ENCODE data around the gene DDX6.
"Not testable (repeated sequence)": the region's sequence is repeated elsewhere in the genome, so short reads cannot be mapped to it uniquely, and the experiment has no call there.

Gene DDX6, protein sequence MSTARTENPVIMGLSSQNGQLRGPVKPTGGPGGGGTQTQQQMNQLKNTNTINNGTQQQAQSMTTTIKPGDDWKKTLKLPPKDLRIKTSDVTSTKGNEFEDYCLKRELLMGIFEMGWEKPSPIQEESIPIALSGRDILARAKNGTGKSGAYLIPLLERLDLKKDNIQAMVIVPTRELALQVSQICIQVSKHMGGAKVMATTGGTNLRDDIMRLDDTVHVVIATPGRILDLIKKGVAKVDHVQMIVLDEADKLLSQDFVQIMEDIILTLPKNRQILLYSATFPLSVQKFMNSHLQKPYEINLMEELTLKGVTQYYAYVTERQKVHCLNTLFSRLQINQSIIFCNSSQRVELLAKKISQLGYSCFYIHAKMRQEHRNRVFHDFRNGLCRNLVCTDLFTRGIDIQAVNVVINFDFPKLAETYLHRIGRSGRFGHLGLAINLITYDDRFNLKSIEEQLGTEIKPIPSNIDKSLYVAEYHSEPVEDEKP

GRCh38 chr11:118791111-118791960 lies at the start of gene DDX6:
DDX6 (minus strand) TSS chr11:118791164; CDS start chr11:118786251, 4,913 bp downstream.
- peak; percentile 90 for DNase-seq (ENCODE audit: low spot score)

DNA sequence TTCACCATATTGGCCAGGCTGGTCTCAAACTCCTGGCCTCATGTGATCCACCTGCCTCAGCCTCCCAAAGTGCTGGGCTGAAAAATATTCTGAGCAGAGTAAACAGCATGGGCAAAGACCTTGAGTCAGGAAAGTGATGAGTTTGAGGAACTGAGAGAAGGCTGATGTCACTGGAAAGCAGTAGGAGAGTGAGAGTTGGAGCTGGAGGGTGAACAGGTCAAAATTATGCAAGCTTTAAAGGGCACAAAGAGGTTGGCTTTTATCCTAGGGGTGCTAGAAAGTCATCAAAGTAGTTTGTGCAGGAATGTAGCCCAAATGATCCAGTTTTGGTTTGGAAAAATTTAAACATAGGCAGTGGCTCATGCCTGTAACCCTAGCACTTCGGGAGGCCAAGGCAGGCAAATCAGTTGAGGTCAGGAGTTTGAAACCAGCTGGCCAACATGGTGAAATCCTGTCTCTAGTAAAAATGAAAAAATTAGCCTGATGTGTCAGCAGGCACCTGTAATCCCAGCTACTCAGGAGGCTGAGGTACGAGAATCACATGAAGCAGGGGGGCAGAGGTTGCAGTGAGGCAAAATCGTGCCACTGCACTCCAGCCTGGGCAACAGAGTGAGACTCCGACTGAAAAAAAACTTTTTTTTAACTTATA lies 48.1 kb upstream of the DDX6 start:
- DNase-seq (ENCODE audit: low spot score), result no peak

DNA sequence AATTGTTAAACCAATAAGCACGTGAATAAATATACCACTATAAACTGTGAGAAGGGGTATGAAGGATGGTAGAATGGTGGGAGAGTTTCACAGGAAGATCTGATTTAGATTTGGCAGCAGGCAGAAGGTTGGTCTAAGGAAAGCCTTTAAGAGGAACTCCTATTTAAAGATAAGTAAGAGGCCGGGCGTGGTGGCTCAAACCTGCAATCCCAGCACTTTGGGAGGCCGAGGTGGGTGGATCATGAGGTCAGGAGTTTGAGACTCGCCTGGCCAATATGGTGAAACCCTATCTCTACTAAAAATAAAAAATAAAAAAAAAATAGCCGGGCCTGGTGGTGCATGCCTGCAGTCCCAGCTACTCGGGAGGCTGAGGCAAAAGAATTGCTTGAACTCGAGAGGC lies 46.9 kb upstream of the DDX6 start:
- DNase-seq (ENCODE audit: low spot score), result no peak

- DNase-seq (ENCODE audit: low spot score), result no peak
Measured at GRCh38 chr11:118834427-118835028, 43.6 kb upstream of the DDX6 start.

DNA sequence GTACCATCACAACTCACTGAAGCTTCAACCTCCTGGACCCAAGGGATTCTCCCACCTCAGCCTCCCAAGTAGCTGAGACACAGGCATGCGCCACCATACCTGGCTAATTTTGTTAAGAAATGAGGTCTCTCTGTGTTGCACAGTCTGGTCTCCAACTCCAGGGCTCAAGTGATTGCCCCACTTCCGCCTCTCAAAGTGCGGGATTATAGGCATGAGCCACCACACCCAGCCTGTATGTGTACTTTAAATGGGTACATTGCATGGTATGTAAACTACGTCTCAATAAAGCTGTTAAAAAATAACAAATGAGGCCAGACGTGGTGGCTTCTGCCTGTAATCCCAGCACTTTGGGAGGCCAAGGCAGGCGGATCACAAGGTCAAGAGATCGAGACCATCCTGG lies 36.2 kb upstream of the DDX6 start:
- DNase-seq (ENCODE audit: low spot score), result no peak

DNA sequence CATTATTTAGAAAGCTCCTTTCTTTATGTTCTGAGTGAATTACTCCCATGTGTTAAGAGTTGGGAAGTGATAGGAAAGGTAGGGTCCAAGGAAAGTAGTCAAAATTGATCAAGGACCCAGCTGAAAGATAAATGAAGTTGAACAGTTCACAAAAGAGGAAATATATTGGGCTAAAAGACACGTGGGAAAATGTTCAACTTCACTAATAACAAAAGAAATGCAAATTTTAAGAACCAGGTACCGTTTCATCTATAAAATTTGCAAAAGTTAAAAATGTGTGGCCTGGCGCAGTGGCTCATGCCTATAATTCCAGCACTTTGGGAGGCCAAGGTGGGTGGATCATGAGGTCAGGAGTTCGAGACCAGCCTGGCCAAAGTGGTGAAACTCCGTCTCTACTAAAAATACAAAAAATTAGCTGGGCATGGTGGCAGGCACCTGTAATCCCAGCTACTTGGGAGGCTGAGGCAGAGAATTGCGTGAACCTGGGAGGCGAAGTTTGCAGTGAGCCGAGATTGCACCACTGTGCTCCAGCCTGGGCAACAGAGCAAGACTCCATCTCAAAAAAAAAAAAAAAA lies 32.1 kb upstream of the DDX6 start:
- DNase-seq (ENCODE audit: low spot score), result not testable (repeated sequence)

GRCh38 chr11:118820412-118821357 lies 29.7 kb upstream of the DDX6 start:
- DNase-seq (ENCODE audit: low spot score), result peak; percentile 18

GRCh38 chr11:118820025-118820379 lies 29.0 kb upstream of the DDX6 start:
- DNase-seq (ENCODE audit: low spot score), result not testable (repeated sequence)

DNA sequence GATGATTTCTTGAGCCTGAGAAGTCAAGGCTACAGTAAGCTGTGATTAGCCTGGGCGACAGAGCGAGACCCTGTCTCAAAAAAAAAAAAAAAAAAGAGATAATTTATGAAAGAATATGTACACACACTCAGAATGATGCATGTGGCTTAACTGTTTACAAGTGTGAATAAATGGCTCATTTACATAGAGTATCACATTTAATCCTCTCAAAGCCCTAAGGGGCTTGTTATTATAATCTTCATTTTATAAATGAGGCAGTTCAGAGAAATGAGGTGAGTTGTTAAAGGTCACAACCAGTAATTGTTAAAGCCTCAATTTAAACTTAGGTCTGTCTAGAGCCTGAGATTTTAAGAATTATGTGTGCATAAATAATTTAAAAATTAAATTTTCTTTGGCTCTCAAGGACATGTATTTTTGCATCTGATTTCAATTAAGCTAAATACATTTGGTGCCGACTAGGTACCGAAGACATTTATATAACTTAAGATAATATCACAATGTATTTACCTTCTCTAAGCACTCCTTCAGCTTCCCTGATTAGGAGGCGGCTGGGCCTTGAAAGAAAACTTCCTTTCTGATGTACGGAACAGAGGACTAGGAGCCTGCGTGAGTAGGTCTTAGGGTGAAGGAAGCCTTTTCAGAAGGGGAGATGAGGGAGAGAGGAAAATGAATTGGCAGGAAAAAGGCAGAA lies 28.5 kb upstream of the DDX6 start:
- DNase-seq (ENCODE audit: low spot score), result no peak

DNA sequence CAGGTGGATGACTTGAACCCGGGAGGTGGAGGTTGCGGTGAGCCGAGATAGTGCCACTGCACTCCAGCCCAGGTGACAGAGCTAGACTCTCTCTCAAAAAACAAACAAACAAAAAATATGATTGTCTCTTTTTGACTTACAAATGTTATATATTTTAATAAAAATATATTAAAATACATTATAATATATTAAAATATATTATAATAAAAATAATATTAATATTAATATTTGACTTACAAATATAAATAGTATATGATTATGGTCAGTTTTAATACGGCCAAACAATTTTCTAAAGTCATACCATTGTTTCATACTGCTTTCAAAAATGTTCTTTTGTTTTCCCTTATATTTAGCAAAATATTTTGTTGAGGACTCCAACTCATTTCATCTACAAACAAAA lies 27.2 kb upstream of the DDX6 start:
- DNase-seq (ENCODE audit: low spot score), result no peak

DNA sequence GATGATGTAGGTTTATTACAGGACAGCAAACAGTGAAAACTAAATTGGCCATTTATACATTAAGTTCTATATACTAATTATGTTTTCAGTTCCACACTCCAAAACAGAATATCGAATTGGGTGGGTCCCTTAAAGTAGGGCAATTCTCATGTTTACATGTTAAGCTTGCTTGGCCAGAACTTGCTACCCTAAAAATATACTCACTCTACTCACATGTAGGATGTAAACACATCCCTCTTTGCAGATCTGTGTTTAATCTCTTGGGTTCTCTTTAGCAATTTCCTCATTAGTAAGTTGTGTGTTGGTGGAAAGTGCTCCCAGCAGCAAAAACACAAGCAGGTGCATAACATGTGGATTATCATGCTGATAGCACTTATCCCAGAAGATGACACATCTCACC lies 22.6 kb upstream of the DDX6 start:
- no peak for DNase-seq (ENCODE audit: low spot score)

GRCh38 chr11:118812485-118812884 lies 21.5 kb upstream of the DDX6 start:
- no peak for DNase-seq (ENCODE audit: low spot score)

DNA sequence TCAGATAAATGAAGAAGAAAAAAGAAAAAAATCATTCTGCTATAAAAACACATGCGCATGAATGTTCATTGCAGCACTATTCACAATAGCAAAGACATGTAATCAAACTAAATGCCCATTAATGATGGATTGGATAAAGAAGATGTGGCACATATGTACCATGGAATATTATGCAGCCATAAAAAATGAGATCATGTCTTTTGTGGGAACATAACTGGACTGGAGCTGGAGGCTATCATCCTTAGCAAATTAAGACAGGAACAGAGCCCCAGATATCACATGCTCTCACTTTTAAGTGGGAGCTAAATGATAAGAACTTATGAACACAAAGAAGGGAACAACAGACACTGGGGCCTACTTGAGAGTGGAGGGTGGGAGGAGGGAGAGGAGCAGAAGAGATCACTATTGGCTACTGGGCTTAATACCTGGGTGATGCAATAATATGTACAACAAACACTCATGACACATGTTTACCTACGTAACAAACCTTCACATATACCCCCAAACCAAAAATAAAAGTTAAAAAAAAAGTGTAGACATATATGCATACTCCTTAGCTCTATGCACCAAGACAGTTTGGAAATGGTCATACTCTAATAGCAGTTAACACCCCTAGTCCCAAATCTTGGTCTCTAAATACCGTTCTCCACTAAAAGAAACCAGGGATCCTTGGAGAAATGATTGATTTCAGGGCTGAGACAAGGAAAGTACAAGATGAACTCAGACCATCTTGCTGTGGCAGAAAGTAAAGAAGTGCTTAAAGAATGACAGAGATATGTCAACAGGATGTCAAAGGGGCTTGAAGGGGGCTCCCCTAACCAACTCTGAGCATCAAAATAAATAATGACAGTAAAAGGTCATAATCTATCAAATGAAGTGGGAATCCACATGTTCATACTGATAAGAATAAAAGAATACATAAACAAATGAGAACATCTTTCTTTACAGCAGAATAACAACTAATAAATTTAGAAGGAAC lies 17.1 kb upstream of the DDX6 start:
- DNase-seq (ENCODE audit: low spot score), result no peak

DNA sequence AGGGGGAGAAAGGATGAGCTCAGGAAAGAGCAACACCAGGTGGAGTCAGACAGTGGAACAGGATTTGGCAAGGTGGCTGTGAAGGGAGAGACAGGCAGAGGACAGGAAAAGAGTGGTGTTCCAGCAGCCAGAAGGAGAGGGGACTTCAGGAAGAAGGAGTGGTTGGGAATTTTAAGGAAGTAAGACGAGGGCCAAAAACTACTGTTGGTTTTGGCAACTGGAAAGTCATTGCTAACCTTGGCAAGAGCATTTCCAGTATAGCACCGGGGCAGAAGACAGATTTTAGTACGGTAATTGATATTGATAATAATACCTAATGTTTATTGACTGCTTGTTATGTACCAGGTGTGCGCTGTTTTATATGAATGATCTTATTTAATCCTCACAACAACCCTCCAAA lies 15.4 kb upstream of the DDX6 start:
- no peak for DNase-seq (ENCODE audit: low spot score)

GRCh38 chr11:118804094-118804493 lies 13.1 kb upstream of the DDX6 start:
- DNase-seq (ENCODE audit: low spot score), result no peak

DNA sequence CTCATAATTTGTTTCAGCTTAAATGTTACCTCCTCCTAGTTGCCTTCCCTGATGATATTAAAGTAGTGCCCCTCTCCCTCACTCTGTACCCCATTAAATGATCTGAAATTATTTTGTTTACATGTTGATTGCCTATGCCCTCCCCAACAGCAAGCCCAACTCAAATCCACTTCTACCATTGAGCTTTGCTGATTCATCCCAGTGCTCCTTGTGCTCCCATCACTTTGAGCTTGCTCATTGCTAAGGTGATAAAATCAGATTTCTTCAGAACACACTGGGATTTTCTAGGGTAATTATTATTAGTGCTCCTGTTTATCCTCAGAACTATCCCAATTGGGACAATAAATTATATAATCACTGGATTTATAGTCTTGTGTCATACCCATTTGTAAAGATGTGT lies 8.4 kb upstream of the DDX6 start:
- DNase-seq (ENCODE audit: low spot score), result no peak

DNA sequence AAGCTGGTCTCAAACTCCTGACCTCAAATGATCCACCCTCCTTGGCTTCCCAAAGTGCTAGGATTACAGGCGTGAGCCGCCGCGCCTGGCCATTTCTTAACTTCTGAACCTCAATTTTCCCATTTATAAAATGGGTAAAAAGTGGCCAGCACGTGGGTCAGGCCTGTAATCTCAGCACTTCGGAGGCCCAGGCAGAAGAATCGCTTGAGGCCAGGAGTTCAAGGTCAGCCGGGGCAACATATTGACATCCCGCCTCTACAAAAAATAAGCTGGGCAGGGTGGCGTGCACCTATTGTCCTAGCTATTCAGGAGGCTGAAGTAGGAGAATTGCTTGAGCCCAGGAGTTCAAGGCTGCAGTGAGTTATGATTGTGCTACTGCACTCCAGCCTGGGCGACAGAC lies 6.5 kb upstream of the DDX6 start:
- DNase-seq (ENCODE audit: low spot score), result no peak

- DNase-seq (ENCODE audit: low spot score), result peak; percentile 85
Measured at GRCh38 chr11:118792570-118793124, 1.7 kb upstream of the DDX6 start.

All from putamen (tissue), 1 donor.